NCI-H146 treated with DMSO at 0.1 percent for 48 hours (cell line): ENCODE data around the gene TRAM2.
"Not testable (repeated sequence)": the region's sequence is repeated elsewhere in the genome, so short reads cannot be mapped to it uniquely, and the experiment has no call there.

Source experiments
- DNase-seq: peaks from one replicate; lab custom pipeline; 2025; ENCODE audit not compliant: unreplicated experiment; lab: John Stamatoyannopoulos, UW

Gene TRAM2

DNA sequence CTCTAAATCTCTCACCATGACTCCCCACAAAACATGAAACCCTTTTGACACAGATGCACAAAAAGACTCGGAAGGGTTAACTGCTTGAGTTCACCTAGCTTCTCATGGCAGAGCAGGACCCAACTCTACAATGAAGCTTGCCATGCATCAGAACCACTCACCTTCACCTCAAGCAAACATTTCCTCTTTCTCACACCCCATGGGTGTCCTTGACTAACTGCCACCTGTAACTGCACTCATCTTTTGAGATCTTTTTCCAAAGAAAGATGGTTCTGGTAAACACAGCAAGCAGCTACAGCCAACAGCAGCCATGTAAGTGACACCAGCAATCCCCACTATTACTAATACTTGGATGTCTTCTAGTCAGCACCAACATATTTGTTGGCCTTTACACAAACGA, 80.2 kb downstream of the TRAM2 start:
- no peak for DNase-seq

DNA sequence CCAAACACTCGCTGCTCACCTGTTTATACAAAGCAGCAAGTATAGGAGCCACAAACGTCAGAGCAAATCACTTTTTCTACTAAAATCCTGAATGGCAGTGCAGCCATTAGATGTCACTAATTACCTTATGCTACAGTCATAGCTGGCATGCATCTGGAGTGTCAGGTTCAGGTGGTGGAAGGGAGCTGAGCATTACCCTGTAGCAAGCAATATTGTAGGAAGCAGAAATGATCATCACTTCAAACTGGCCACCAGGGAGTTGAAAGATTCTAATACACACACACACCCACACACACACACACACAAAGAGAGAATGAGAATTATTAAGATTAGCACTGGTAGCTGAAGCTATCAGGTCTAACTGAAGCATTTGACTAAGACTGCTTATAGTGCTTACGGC, 80.9 kb downstream of the TRAM2 start:
- DNase-seq, result no peak

DNA sequence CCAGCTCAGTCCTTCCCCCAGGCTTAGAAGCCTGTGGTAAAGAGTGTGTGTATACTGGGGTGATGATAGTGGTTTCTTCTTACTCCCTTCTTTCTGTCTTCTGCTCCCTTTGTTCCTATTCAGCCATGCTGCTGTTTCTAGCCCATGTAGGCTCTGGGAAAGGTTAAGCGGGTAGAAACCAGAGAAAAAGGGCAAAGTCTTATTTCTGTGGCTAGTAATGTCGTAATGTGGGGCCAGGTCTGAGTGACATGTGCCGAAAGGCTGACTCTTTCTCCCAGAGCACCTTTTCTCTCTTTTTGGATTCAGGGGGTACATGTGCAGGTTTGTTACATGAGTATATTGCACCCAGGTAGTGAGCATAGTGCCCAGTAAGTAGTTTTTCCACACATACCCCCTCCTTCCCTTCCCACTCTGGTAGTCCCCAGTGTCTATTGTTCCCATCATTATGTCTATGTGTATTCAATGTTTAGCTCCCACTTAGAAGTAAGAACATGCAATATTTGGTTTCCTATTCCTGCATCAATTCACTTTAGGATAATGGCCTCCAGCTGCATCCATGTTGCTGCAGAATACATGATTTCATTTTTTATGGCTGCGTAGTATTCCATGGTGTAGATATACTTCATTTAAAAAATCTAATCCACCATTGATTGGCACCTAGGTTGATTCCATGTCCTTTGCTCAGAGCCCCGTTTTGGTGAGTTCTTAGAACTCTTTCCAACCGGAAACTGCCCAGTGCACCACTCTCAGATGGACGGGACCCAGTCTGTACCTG, 82.4 kb downstream of the TRAM2 start:
- DNase-seq, result no peak

DNA sequence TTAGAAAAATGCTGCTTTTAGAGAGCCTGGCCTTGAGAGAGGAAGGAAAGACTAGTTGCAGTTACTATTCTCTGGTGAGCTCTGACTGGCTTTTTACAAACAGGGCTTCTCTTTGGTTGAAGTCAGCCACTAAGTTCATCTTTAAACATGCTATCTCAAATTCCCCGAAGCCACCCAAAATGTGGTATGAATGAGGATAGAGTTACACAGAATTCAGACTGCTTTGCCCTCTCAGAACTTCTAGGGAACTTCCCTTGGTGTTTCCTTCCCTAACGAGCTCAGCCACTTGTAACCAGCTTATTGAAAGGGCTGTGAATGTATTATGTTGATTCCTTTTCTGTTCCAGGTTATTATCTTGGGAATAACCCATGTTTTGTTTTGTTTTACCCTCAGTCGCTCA, 83.2 kb downstream of the TRAM2 start:
- no peak for DNase-seq

DNA sequence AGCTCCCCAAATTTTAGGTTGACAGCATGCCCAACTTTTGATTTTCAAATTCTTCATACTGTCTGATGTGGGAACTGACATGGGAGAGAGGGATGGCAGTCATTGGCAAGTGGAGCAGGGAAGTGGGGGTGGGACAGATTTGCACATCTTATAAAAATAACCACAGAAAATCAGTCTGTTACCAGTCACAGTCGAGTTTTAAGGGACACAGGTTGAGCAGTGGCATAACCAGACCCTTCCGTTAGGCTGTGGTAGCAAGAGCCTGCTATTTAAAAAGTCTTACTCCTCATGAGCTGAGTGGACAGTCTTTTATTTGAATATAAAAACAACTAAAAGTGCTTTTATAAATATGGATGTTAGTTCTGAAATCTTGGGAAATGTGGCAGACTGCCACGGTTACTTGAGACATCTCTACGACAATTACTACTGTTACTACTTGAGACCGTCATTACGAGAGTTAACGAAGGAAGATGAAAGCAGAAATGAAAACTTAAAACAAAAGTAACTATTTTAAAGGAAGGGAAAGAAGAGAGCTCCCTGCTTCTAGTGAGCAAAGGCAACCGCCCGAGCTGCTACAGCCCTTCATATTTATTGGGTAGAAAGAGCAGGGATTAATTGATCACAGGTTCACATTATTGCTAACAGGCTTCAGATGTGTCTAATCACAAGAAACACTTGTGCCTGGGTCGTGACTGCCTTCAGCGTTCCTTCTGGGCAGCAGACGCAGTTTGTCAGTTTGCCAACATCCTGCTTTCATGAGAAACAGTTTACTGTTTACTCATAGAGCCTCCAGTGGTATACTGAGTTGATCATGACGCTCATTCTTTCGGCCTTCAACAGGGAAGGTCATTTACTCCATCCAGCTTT, 85.4 kb downstream of the TRAM2 start:
- no peak for DNase-seq

DNA sequence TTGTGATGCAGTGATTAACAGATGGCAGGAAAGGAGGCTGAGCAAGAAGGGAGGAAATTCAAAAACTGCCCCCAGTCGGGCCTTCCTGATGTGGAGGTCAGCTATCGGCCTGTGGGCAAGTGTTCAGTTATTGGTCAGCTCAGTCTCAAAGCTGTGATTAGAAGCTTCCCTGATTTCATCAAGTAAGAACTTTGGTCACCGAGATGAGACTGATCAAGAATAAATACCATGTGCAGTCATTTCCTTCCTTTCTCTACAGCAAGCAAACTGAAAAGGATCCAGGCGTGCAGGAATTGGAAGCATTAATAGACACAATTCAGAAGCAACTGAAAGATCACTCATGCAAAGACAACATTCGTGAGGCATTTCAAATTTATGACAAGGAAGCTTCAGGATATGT, 87.0 kb downstream of the TRAM2 start:
- DNase-seq, result no peak

DNA sequence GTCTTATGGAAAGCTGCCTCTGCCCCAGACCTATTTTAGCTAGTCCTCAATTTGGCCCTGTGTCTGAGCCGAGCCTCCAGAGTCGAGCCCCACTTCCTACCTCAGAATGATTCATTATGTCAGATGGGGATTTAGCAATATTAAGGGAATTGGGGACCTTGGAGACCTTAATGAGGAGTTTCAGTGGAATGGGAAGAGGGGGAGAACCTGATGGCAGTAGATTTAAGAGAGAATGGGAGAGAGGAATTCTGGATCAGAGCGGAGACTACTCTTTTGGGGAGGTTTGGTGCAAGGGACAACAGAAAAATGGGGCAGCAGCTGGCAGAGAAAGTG, 93.2 kb downstream of the TRAM2 start:
- no peak for DNase-seq

DNA sequence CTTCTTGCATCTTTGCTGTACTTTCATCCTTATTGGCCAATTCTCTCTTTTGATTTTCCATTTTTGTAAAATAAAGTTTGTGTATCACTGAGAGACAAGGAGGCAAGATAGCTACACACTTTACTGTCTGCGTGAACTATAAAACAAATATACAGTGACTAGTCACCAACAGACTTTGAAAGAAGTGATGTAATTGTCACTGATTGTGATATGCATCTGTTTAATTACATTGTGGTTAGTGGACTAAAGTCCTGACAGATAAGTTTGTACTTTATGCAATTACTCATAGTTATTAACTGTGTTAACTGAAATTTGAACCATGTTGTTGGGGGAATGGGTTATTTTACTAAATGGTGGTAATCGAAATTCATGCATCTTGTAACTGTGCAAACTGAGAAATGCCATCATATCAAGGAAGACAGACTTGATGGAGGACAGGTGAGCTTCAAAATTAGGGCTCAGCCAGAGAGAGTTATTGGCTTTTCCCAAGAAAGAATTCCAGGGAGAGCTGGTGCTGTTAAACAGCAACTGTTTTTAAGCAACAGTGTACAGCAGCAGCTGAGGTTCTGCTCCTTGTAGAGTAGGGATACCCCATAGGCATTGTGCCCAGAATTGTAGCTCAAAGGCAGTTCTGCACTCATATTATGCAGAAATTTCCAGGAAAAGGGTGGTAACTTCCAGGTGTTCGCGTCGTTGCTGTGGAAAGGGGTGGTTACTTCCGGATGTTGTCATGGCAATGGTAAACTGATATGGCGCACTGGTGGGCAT, 93.8 kb downstream of the TRAM2 start:
- no peak for DNase-seq

DNA sequence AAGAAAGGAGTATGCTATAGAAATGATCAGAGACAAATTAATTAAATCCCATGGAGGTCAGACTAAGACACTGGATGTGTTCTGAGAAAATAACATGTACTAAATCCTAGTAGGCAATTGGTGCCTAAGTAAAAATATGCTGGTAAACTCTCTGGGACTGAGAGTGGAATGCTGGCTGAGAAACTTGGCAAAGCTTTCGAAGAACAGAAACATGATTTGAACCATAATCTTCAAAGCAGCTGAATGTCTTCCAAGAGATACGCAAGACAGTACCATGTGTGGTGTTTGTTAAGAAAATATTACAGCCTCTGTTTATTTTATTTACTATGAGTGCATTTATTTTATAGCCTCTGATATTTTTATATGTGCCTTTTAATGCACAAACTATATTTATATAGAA, 101.6 kb downstream of the TRAM2 start:
- DNase-seq, result no peak

DNA sequence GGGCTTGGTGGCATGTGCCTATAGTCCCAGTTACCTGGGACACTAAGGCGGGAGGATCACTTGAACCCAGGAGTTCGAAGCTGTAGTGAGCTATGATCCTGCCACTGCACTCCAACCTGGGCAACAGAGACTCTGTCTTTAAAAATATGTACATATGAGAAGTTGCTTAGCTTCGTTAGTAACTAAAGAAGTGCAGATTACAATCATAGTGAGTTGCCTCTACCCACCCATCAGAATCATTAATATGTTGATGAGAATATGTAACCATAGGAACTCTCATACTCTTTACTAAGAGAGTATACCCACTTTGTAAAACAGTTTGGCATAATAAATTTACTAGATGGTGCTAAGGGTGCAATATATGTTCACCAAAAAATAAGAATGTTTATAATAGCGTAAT, 102.7 kb downstream of the TRAM2 start:
- no peak for DNase-seq

DNA sequence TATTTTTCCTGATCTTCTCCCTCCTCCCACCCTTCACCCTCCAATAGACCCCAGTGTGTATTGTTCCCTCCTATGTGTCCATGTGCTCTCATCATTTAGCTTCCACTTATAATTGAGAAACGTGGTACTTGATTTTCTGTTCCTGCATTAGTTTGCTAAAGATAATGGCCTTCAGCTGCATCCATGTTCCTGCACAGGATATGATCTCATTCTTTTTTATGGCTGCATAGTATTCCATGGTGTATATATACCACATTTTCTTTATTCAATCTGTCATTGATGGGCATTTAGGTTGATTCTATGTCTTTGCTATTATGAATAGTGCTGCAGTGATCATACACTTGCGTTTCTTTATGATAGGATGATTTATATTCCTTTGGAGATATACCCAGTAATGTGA, 115.7 kb downstream of the TRAM2 start:
- DNase-seq, result not testable (repeated sequence)

DNA sequence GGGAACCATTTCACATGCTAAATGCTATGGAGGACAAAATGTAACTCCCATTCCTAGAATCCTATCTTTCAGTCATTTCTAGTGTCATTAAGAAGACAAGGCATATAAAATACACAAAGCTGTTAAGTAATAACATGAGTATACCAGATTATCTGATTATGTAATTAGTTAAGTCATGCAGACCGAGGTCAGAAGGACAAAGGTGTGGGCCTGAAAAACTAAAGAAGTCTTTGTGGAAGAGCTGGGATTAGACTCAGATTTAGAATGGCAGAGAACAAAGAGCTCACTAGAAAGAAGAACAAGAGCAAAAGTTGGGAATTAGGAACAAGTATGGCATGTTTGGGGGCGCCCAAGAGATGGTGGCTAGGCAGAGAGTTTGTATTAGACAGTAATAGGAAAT, 119.8 kb downstream of the TRAM2 start:
- no peak for DNase-seq

DNA sequence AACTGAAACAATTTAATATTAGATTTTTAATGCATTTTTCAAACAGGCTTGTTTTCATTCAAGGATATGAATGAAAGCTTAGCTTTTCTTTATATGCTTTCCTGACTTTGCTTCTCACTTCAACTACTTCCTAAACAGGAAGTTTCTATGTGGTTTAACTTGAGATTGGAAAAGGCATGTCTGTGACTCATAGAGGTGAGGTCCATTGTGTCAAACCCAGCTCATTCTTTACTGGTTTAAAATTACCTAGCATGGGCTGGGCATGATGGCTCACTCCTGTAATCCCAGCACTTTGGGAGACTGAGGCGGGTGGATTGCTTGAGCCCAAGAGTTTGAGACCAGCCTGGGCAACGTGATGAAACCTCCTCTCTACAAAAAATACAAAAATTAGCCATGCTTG, 122.3 kb downstream of the TRAM2 start:
- DNase-seq, result no peak
